NCI-H2107 (cell line): Measurements from ENCODE around the gene REV1.
"Not testable (repeated sequence)": the region's sequence is repeated elsewhere in the genome, so short reads cannot be mapped to it uniquely, and the experiment has no call there.

ENCODE experiments used
- DNase-seq: peaks from one replicate; lab custom pipeline; 2025; lab: John Stamatoyannopoulos, UW

The REV1 gene

DNA sequence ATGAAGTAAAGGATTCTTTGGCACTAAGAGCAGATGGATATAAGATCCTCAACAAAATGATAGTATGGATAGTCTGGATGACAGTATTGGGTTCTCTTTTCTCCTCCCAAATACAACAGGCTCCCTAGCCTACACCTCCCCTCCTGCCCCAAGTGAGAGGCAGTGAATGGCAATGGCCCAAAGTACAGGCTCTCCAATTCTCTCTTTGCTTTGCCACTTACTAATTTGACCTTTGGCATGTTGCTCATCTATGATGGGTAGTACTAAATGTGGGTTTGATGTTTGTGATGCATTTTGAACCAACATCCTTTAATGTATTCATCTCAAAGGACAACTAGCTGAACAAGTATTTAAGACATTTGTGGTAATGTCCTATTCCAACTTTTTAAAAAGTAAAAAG, 86.7 kb downstream of the REV1 start:
- no peak for DNase-seq

DNA sequence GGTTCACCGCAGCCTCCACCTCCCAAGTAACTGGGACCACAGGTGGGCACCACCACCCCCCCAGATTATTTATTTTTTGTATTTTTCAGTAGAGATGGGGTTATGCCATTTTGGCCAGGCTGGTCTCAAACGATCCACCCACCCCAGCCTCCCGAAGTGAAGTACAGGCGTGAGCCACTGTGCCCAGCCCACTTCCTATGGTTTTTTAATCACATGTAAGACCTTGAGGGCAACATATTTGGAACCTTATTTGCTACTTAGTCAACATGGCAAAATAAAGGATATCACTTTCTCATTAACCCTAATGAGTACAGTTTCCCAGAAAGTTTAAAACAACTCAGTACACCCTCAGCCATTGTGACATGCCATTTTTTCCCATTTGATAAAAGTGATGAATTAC, 88.0 kb downstream of the REV1 start:
- no peak for DNase-seq

DNA sequence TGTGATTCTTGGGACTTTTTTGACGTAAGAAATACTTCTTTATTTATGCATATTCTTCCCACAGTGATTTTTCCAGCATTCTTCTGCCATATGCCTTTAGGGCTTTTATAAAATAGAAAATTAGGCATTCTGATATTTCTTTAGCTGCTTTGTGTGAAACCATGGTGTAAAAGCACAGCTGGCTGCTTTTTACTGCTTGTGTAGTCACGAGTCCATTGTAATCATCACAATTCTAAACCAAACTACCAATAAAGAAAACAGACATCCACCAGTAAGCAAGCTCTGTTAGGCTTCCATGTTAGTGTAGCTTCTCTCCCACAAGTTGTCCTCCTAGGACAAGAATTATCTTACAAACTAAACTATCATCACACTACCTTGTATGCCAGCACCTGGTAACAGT, 90.0 kb downstream of the REV1 start:
- no peak for DNase-seq

GRCh38 chr2:99399063-99399462, 90.8 kb downstream of the REV1 start:
- DNase-seq = no peak

GRCh38 chr2:99398303-99398702, 91.5 kb downstream of the REV1 start:
- no peak for DNase-seq

- DNase-seq = no peak
Measured at GRCh38 chr2:99397266-99397920, 92.4 kb downstream of the REV1 start.

- no peak for DNase-seq
Measured at GRCh38 chr2:99395589-99396130, 94.2 kb downstream of the REV1 start.

DNA sequence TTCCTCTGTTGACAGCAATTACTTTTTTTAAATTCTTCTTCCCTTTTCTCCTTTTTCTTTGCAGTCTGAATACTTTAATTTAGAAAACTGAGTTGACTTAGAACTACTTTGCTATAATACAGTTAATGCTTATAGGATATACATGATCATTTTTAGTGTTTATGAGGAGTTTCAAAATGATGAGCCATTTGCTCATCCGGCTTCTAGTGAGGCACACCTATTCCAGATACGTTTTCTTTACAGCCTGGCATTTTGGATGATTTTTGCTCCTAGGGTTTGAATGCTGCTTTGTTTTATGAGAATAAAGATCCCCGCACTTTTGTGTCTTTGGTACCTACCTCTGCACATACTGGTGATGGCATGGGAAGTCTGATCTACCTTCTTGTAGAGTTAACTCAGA, 99.9 kb downstream of the REV1 start:
- DNase-seq = no peak

DNA sequence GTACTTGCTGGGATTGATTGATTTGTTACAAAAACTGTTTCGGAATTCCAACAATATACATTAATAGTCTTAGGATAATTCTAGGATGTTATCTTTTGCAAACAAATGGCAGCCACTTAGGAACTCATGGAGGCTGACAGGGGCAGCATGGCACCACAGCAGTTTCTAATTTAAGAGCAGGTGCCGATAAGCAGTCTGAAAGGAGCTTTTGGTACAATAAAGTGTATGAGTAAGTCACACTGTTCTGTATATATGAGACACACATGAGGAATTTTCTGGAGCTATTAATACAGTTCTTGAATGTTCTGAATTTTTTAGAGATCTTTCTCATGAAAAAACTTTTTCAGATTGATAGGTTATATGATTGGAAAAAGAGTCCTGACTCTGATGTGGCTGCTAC, 100.4 kb downstream of the REV1 start:
- DNase-seq = no peak

DNA sequence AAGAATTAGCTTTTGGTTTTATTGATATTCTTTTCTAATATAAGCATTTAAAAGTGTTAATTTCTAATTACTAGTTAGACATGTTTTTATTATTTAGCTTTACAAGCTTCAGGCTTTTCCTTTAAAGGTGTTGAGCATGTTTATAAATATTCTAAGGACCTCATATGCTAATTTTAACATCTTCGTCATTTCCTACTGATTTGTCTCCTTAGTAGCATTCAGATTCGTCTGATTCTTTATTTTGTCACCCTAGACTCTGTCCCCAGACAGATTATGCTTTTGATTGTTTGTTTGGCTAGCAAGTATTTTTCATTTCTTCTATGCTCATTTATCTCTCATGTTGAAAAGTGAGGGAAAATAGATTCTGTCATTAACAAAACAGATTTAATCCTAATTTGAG, 100.9 kb downstream of the REV1 start:
- no peak for DNase-seq

DNA sequence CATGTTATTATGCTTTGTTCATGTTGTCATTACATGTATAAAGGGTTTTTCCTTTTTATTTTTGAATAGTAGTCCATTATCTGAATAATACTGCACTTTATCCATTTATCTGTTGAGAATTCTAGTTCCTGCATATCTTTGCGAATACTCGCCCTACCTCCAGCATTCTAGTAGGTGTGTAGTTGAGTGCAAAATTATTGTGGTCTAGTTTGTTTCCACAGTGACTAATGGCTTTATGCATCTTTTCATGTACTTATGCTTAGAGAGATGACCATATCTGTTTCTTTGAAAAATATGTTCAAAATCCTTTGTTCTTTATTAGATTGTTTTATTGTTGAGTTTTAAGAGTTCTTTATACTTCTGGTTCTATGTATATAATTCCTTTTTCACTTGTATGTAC, 103.8 kb downstream of the REV1 start:
- DNase-seq = no peak

GRCh38 chr2:99382143-99382542, 107.7 kb downstream of the REV1 start:
- no peak for DNase-seq

GRCh38 chr2:99380376-99381010, 109.3 kb downstream of the REV1 start:
- DNase-seq = no peak

- DNase-seq = no peak
Measured at GRCh38 chr2:99377879-99378278, 111.9 kb downstream of the REV1 start.

- no peak for DNase-seq
Measured at GRCh38 chr2:99376254-99376864, 113.5 kb downstream of the REV1 start.

DNA sequence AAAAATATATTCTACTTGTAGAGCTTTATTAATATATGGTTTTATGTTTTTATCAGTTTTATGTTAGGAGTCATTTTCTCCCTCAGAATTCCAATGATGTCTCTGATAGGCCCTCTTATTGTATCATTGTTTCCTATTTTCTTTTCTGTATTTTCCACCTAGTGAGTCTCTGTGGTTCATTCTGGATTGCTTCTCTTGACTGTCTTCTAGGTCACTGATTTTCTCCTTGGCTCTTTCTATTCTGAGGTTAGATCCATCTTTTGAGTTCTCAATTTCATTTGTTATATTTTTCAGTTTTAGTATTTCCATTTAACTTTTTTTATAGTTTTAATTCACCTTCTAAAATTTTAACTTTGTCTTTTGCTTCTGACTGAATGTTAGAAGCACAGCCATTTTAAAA, 115.1 kb downstream of the REV1 start:
- no peak for DNase-seq

GRCh38 chr2:99373144-99373543, 116.7 kb downstream of the REV1 start:
- no peak for DNase-seq

- not testable (repeated sequence) for DNase-seq
Measured at GRCh38 chr2:99368854-99369253, 121.0 kb downstream of the REV1 start.

GRCh38 chr2:99365661-99366060, 124.2 kb downstream of the REV1 start:
- DNase-seq = no peak

- DNase-seq = no peak
Measured at GRCh38 chr2:99356853-99357252, 133.0 kb downstream of the REV1 start.

DNA sequence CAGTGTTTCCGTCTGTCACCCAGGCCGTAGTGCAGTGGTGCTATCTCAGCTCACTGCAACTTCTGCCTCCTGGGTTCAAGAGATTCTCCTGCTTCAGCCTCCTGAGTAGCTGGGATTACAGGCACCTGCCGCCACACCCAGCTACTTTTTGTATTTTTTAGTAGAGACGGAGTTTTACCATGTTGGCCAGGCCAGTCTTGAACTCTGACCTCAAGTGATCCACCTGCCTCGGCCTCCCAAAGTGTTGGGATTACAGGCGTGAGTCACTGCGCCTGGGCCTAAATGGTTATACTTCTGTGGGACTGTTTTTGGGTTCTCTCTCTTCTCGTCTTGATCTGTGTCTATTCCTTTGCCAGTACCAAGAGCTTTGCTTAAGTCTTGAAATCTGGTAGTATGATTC, 135.0 kb downstream of the REV1 start:
- not testable (repeated sequence) for DNase-seq

- DNase-seq = no peak
Measured at GRCh38 chr2:99354070-99354469, 135.7 kb downstream of the REV1 start.
